GM12878 (cell line): ENCODE measurements around the gene ZCCHC4. TPM values are rescaled to one million over a fixed set of nuclear protein-coding genes. Genes with fewer than 3 reads are reported as not detected.

Experiments
- ATAC-seq: fragments of 200-7000 bp; cut with Tn5 transposase; 3 replicates; pipeline ENCODE4 v1.9.1; 2020; ENCODE audit warnings: mild to moderate bottlenecking, moderate library complexity
- BruUV-seq: library from RNA; stranded (reverse); fragments of 400-500 nt; replicated peaks from 2 replicates; lab custom pipeline; 2021; lab: Mats Ljungman, UMichigan
- CTCF ChIA-PET: fragments of 300-600 bp; sonication (Branson Sonifier 250); formaldehyde crosslinking; extraction: SDS; loops from one replicate; lab custom pipeline; 2021; ENCODE audit warnings: inconsistent platforms; lab: Yijun Ruan, JAX
- POLR2A ChIA-PET: fragments of 350-600 bp; formaldehyde crosslinking; extraction: SDS; loops from one replicate; lab custom pipeline; 2021; ENCODE audit warnings: inconsistent platforms; lab: Charles Lee
- RAD21 ChIA-PET: fragments of 300-600 bp; sonication (Branson Sonifier 250); formaldehyde crosslinking; loops from one replicate; lab custom pipeline; 2023; ENCODE audit warnings: antibody characterized with exemption; ENCODE audit not compliant: unreplicated experiment; lab: Charles Lee
- SMC1A ChIA-PET: fragments of 300-600 bp; sonication (Branson Sonifier 250); formaldehyde crosslinking; loops from one replicate; lab custom pipeline; 2023; ENCODE audit not compliant: unreplicated experiment, uncharacterized antibody; lab: Charles Lee
- DNase-seq: peaks from one replicate; pipeline ENCODE4 v3.0.0-alpha.2; 2011; ENCODE audit warnings: low read depth, low spot score
- FAIRE-seq: peaks from 3 replicates; lab custom pipeline; 2011; peaks lifted over from hg19 to GRCh38; lab: Jason Lieb, UNC
- H2AFZ ChIP-seq: 2 replicates; pipeline ENCODE4 v1.6.0; 2011; ENCODE audit warnings: low read depth, low read length, control low read depth; ENCODE audit not compliant: control insufficient read depth
- H3K27ac ChIP-seq: 2 replicates; pipeline ENCODE4 v1.5.1; 2011; ENCODE audit warnings: control low read depth; ENCODE audit not compliant: control insufficient read depth, insufficient read depth
- H3K27me3 ChIP-seq, 2 experiments: replicated peaks in 1 of 2; 2 replicates each; pipeline versions ENCODE4 v1.6.0 to v1.6.1; 2011; ENCODE audit warnings: low read length in 1 of 2; ENCODE audit not compliant: control insufficient read depth in 2 of 2, insufficient read depth in 2 of 2
- H3K36me3 ChIP-seq, 2 experiments: 2 replicates each; pipeline ENCODE4 v1.5.1; 2011; ENCODE audit warnings: low read length in 1 of 2; ENCODE audit not compliant: control insufficient read depth in 2 of 2, insufficient read depth in 2 of 2
- H3K4me1 ChIP-seq: 2 replicates; pipeline ENCODE4 v1.6.1; 2011; ENCODE audit warnings: mild to moderate bottlenecking, low read length, moderate library complexity, mixed read lengths; ENCODE audit not compliant: control insufficient read depth, insufficient read depth
- H3K4me2 ChIP-seq: 2 replicates; pipeline ENCODE4 v1.6.0; 2011; ENCODE audit warnings: control low read depth; ENCODE audit not compliant: control insufficient read depth, insufficient read depth
- H3K4me3 ChIP-seq: fragments of 200-600 bp; sonication (generic); 2 replicates; pipeline ENCODE4 v1.5.1; 2016
- H3K79me2 ChIP-seq: 2 replicates; pipeline ENCODE4 v1.6.0; 2011; ENCODE audit warnings: low read length; ENCODE audit not compliant: control insufficient read depth, insufficient read depth
- H3K9ac ChIP-seq: 2 replicates; pipeline ENCODE4 v1.8.0; 2011; ENCODE audit warnings: low read length, control low read depth, mixed read lengths; ENCODE audit not compliant: control insufficient read depth, insufficient read depth
- H3K9me3 ChIP-seq: replicated peaks from 3 replicates; pipeline ENCODE4 v1.5.1; 2011; ENCODE audit warnings: mild to moderate bottlenecking, low read length; ENCODE audit not compliant: control insufficient read depth, insufficient read depth
- H4K20me1 ChIP-seq: 2 replicates; pipeline ENCODE4 v1.6.0; 2011; ENCODE audit not compliant: control insufficient read depth, insufficient read depth
- ATF7 ChIP-seq: fragments of 450-650 bp; IDR thresholded peaks from 2 replicates; pipeline ENCODE4 v1.6.1; 2016; ENCODE audit warnings: low read depth, mild to moderate bottlenecking
- BCL11A ChIP-seq: IDR thresholded peaks from 2 replicates; pipeline ENCODE4 v1.6.1; 2011; ENCODE audit warnings: low read depth, low read length
- BCLAF1 ChIP-seq: fragments of 450-650 bp; IDR thresholded peaks from 2 replicates; pipeline ENCODE4 v1.6.1; 2017; ENCODE audit warnings: antibody characterized with exemption, mild to moderate bottlenecking, moderate library complexity
- CBX3 ChIP-seq: fragments of 200-600 bp; sonication (generic); IDR thresholded peaks from 2 replicates; pipeline ENCODE4 v1.6.1; 2016; ENCODE audit warnings: low read depth, borderline replicate concordance
- CHD2 ChIP-seq: IDR thresholded peaks from 2 replicates; pipeline ENCODE4 v1.6.1; 2011; ENCODE audit warnings: low read depth, low read length, improper control_type of control experiment, borderline replicate concordance
- CREB1 ChIP-seq: IDR thresholded peaks from 2 replicates; pipeline ENCODE4 v1.6.1; 2012; ENCODE audit warnings: low read depth, mild to moderate bottlenecking, inconsistent platforms
- EED ChIP-seq: sonication (generic); IDR thresholded peaks from 2 replicates; pipeline ENCODE4 v1.6.1; 2016; ENCODE audit warnings: antibody characterized with exemption, low read depth
- EGR1 ChIP-seq, 2 experiments: IDR thresholded peaks; 1 replicate in 1 of 2; 2 replicates in 1 of 2; pipeline ENCODE4 v1.6.1; 2011 to 2012; ENCODE audit warnings: low read depth in 2 of 2, low read length in 2 of 2, borderline replicate concordance in 1 of 2, mild to moderate bottlenecking in 1 of 2, moderate library complexity in 1 of 2
- ETV6 ChIP-seq, 2 experiments: fragments of 450-650 bp in 1 of 2; IDR thresholded peaks in 1 of 2; conservative IDR thresholded peaks in 1 of 2; 2 replicates each; pipeline ENCODE4 v1.6.1; 2014; ENCODE audit warnings: antibody characterized with exemption in 1 of 2, borderline replicate concordance in 1 of 2, low read depth in 1 of 2, mild to moderate bottlenecking in 1 of 2, moderate library complexity in 1 of 2
- FOS ChIP-seq: IDR thresholded peaks from 3 replicates; pipeline ENCODE4 v1.6.1; 2011; ENCODE audit warnings: borderline replicate concordance; ENCODE audit not compliant: insufficient read length; ENCODE audit errors: extremely low read depth
- IKZF2 ChIP-seq, 2 experiments: fragments of 450-650 bp; IDR thresholded peaks; 2 replicates each; pipeline ENCODE4 v1.6.1; 2017; ENCODE audit warnings: mild to moderate bottlenecking in 2 of 2, moderate library complexity in 2 of 2
- MTA3 ChIP-seq: IDR thresholded peaks from 2 replicates; pipeline ENCODE4 v1.6.1; 2012; ENCODE audit warnings: low read length, inconsistent platforms, borderline replicate concordance
- MXI1 ChIP-seq: fragments of 150-350 bp; IDR thresholded peaks from 2 replicates; pipeline ENCODE4 v1.6.1; 2011; ENCODE audit warnings: low read depth, mild to moderate bottlenecking, inconsistent platforms, low read length, improper control_type of control experiment
- POLR2AphosphoS5 ChIP-seq: IDR thresholded peaks from 2 replicates; pipeline ENCODE4 v1.6.1; 2011; ENCODE audit warnings: mild to moderate bottlenecking, low read length, inconsistent platforms
- RELB ChIP-seq: fragments of 450-650 bp; IDR thresholded peaks from 2 replicates; pipeline ENCODE4 v1.6.1; 2017; ENCODE audit warnings: low read depth, mild to moderate bottlenecking, moderate library complexity
- SIX5 ChIP-seq: IDR thresholded peaks from 2 replicates; pipeline ENCODE4 v1.6.1; 2011; ENCODE audit warnings: mild to moderate bottlenecking, low read depth, low read length, moderate library complexity; ENCODE audit not compliant: severe bottlenecking
- SMC3 ChIP-seq: IDR thresholded peaks from 2 replicates; pipeline ENCODE4 v1.6.1; 2011; ENCODE audit warnings: low read length, improper control_type of control experiment, borderline replicate concordance
- SREBF2 ChIP-seq: IDR thresholded peaks from 2 replicates; pipeline ENCODE4 v1.6.1; 2012; ENCODE audit warnings: mild to moderate bottlenecking, low read length
- SUPT20H ChIP-seq: IDR thresholded peaks from 2 replicates; pipeline ENCODE4 v1.6.1; 2011; ENCODE audit warnings: low read depth, mild to moderate bottlenecking, low read length, moderate library complexity, borderline replicate concordance; ENCODE audit not compliant: control insufficient read depth
- TCF12 ChIP-seq: IDR thresholded peaks from 2 replicates; pipeline ENCODE4 v1.6.1; 2011; ENCODE audit warnings: low read depth, mild to moderate bottlenecking, low read length
- WGBS: methylation state at CpG from one replicate; pipeline ENCODE4 v1.1.6; 2016; ENCODE audit warnings: low lambda C conversion rate; ENCODE audit not compliant: insufficient replicate concordance, insufficient coverage; ENCODE audit errors: missing lambda C conversion rate; 5-methylcytosine and 5-hydroxymethylcytosine counted together
- in situ Hi-C: fragments of 300-500 bp; cut with MboI; formaldehyde crosslinking; loops from 9 replicates; pipeline ENCODE4 v1.14.3; 2018; ENCODE audit warnings: mixed read lengths
- intact Hi-C: fragments of 100-400 bp; cut with micrococcal nuclease; formaldehyde crosslinking; loops from one replicate; pipeline ENCODE4 v1.14.2; 2022; ENCODE audit not compliant: unreplicated experiment
- polyA plus RNA-seq, 11 experiments: library from polyadenylated mRNA; depleted of rRNA in 4 of 11; unstranded in 6 of 11; stranded (reverse) in 5 of 11; fragments of >200 nt; fragmentation: Nextera tagmentation in 4 of 11; fragmentation: Illumina TruSeq in 1 of 11; extraction: Ambion mirVana in 4 of 11; extraction: Trizol in 1 of 11; gene quantifications; 1 replicate in 1 of 11; 2 replicates in 10 of 11; pipeline versions ENCODE4 v1.2.1 to v1.2.3, GENCODE V29; 2011 to 2016; ENCODE audit warnings: inconsistent platforms in 2 of 11, missing spikeins in 2 of 11, low read depth in 1 of 11
- total RNA-seq, 4 experiments: library from RNA; depleted of rRNA in 3 of 4; stranded (reverse); fragments of >200 nt in 3 of 4; fragmentation: Illumina TruSeq in 1 of 4; extraction: Trizol in 1 of 4; gene quantifications; 2 replicates each; pipeline versions ENCODE4 v1.2.1 to v1.2.3, GENCODE V29; 2013 to 2021

ZCCHC4 gene
- total and polyA plus RNA-seq, 10 of the 15 experiments (the other 5 are each of a cell fraction or from before 2014, with no cell fraction given), result 3.2 to 17.7 (median 12.7) TPM

- TF ChIP-seq BCLAF1 (no peak), TCF12 (no peak), SUPT20H (no peak), POLR2AphosphoS5 (no peak), ATF7 (no peak), ETV6 (conservative IDR thresholded peaks at IDR 0.05 in 1 of 2, IDR thresholded peaks at IDR 0.05 in 1 of 2; ENCODE audit: borderline replicate concordance in 1 of 2, low read depth in 1 of 2) (no peak), CREB1 (no peak)
Measured at GRCh38 chr4:25405453-25405852, 92.9 kb downstream of the ZCCHC4 start (continued).

GRCh38 chr4:25406081-25406692 lies 93.6 kb downstream of the ZCCHC4 start:
- H3K36me3 ChIP-seq, result peaks cover 0 to 33% of the 10 kb centered on the region in 2 experiments; a peak in 3 of 4 replicates
- ChIA-PET RAD21 (no interaction called here), SMC1A (interaction anchor here (0.9 kb wide), 1 partner anchor 39 kb away, joined by 3 read pairs; no protein-coding TSS in a partner anchor), POLR2A (no interaction called here), CTCF (interaction anchor here (0.8 kb wide), 1 partner anchor 361 kb away, joined by 3 read pairs; no protein-coding TSS in a partner anchor)
- H3K79me2 ChIP-seq, result no peaks in the 10 kb centered on the region
- no peak overlapping the region for H3K9ac ChIP-seq
- no peaks in the 10 kb centered on the region for H3K27me3 ChIP-seq
- no peak overlapping the region for H3K27ac ChIP-seq
- no TSS peak for BruUV-seq
- DNase-seq, result no peak
- no peaks in the 10 kb centered on the region for H3K9me3 ChIP-seq
- H2AFZ ChIP-seq, result no peak overlapping the region
- FAIRE-seq, result no peak
- H3K4me3 ChIP-seq, result no peak overlapping the region
- H3K4me1 ChIP-seq, result no peaks in the 10 kb centered on the region
- no peak overlapping the region for H3K4me2 ChIP-seq
- WGBS, result over 99% methylated on average over 5 of the region's 5 CpGs
- ATAC-seq, result no peak
- in situ Hi-C loops (no loop called here), intact Hi-C loops (no loop called here)
- H4K20me1 ChIP-seq, result no peaks in the 10 kb centered on the region
- TF ChIP-seq SIX5 (no peak), SREBF2 (no peak), CHD2 (no peak), SMC3 (no peak), MTA3 (no peak), EED (no peak), MXI1 (no peak), RELB (no peak), CBX3 (no peak), EGR1 (IDR thresholded peaks at IDR 0.05; ENCODE audit: borderline replicate concordance in 1 of 2, low read depth in 2 of 2, low read length in 2 of 2) (no peak), FOS (no peak), IKZF2 (IDR thresholded peaks at IDR 0.05) (no peak), BCL11A (no peak)
